Stimulated activated naive CD8-positive, alpha-beta T cell treated with anti-CD3 and anti-CD28 coated beads, Interleukin-15, Interleukin-2, amounts not matched to agents 100 U/mL and 50 U/mL, for 24 hours (primary cell): ENCODE measurements around the gene SAMD7.
A peak's percentile ranks its signal among the peaks of the same experiment; 100 is the strongest.

Experiments
- ATAC-seq: fragments of 150-1000 bp; cut with Tn5 transposase; one replicate; pipeline ENCODE4 v1.10.0; 2021
- DNase-seq: peaks from one replicate; pipeline ENCODE4 v3.0.0; 2021

The SAMD7 gene

GRCh38 chr3:169911272-169911671 lies at the start of gene SAMD7:
Gene SAMD7, plus strand, starts transcription at chr3:169911572. Its CDS starts 7,927 bp downstream, at chr3:169919499.
- ATAC-seq (no peak), DNase-seq (no peak)

- no peak for DNase-seq
- ATAC-seq, result no peak
Observed at GRCh38 chr3:169861871-169862270, 49.5 kb upstream of the SAMD7 start.

- ATAC-seq (peak; percentile 60), DNase-seq (peak; percentile 65)
Observed at GRCh38 chr3:169863458-169863899, 47.9 kb upstream of the SAMD7 start.

- ATAC-seq (no peak), DNase-seq (no peak)
Observed at GRCh38 chr3:169864270-169864669, 47.1 kb upstream of the SAMD7 start.

- DNase-seq (peak; percentile 31), ATAC-seq (peak; percentile 83)
Observed at GRCh38 chr3:169865176-169865767, 46.1 kb upstream of the SAMD7 start.

GRCh38 chr3:169867584-169868210 lies 43.7 kb upstream of the SAMD7 start:
- ATAC-seq, result no peak

GRCh38 chr3:169868369-169868768 lies 43.0 kb upstream of the SAMD7 start:
- DNase-seq, result no peak
- ATAC-seq, result no peak

More at GRCh38 chr3:169867584-169868210, 43.7 kb upstream of the SAMD7 start:
- DNase-seq, result no peak

GRCh38 chr3:169869484-169870220 lies 41.7 kb upstream of the SAMD7 start, which contains the start of gene LRRC31:
Gene LRRC31, minus strand, starts transcription at chr3:169869935. Its CDS starts 128 bp downstream, at chr3:169869807.
- DNase-seq, result no peak
- ATAC-seq, result no peak

GRCh38 chr3:169871129-169871886 lies 40.1 kb upstream of the SAMD7 start:
- DNase-seq, result no peak
- ATAC-seq, result no peak

- ATAC-seq, result no peak
Observed at GRCh38 chr3:169879013-169879557, 32.3 kb upstream of the SAMD7 start.

GRCh38 chr3:169879845-169880575 lies 31.4 kb upstream of the SAMD7 start:
- DNase-seq, result no peak
- no peak for ATAC-seq

More at GRCh38 chr3:169879013-169879557, 32.3 kb upstream of the SAMD7 start:
- no peak for DNase-seq

GRCh38 chr3:169880576-169881250 lies 30.7 kb upstream of the SAMD7 start:
- no peak for ATAC-seq
- DNase-seq, result no peak

GRCh38 chr3:169886671-169887070 lies 24.7 kb upstream of the SAMD7 start:
- DNase-seq (no peak), ATAC-seq (no peak)

GRCh38 chr3:169891886-169892285 lies 19.5 kb upstream of the SAMD7 start:
- DNase-seq (no peak), ATAC-seq (no peak)

GRCh38 chr3:169894110-169894509 lies 17.3 kb upstream of the SAMD7 start:
- DNase-seq, result no peak

GRCh38 chr3:169895072-169895471 lies 16.3 kb upstream of the SAMD7 start:
- no peak for DNase-seq
- ATAC-seq, result no peak

More at GRCh38 chr3:169894110-169894509, 17.3 kb upstream of the SAMD7 start:
- no peak for ATAC-seq

GRCh38 chr3:169897284-169897683 lies 14.1 kb upstream of the SAMD7 start:
- ATAC-seq (no peak), DNase-seq (no peak)

GRCh38 chr3:169901453-169901852 lies 9.9 kb upstream of the SAMD7 start:
- DNase-seq (no peak), ATAC-seq (no peak)

GRCh38 chr3:169905404-169905803 lies 6.0 kb upstream of the SAMD7 start:
- ATAC-seq, result no peak
- no peak for DNase-seq

- no peak for DNase-seq
- ATAC-seq, result no peak
Observed at GRCh38 chr3:169907476-169907875, 3.9 kb upstream of the SAMD7 start.

GRCh38 chr3:169907944-169908343 lies 3.4 kb upstream of the SAMD7 start:
- no peak for ATAC-seq
- no peak for DNase-seq
